ENCODE measurements around the gene CTNNA3.

DNA sequence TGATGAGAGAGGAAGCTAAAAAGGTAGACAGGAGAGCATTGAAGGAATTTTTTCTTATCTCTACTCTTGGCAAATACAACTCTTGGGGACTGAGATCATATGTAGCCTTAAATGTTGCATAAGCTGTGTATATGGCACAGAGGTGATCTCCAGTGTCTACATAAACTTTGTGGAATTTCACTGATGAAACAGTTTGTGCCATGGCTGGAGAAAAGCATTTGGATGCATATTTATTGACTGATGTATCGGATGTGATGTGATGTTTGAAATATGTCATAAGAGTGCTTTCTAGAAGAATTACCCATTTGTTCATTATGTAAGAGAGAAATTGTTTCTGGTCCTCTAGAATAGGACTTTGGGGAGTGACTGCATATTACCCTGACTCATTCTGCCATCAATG is 1015.1 kb downstream of the CTNNA3 start:
- TF ChIP-seq, protein P1, sequence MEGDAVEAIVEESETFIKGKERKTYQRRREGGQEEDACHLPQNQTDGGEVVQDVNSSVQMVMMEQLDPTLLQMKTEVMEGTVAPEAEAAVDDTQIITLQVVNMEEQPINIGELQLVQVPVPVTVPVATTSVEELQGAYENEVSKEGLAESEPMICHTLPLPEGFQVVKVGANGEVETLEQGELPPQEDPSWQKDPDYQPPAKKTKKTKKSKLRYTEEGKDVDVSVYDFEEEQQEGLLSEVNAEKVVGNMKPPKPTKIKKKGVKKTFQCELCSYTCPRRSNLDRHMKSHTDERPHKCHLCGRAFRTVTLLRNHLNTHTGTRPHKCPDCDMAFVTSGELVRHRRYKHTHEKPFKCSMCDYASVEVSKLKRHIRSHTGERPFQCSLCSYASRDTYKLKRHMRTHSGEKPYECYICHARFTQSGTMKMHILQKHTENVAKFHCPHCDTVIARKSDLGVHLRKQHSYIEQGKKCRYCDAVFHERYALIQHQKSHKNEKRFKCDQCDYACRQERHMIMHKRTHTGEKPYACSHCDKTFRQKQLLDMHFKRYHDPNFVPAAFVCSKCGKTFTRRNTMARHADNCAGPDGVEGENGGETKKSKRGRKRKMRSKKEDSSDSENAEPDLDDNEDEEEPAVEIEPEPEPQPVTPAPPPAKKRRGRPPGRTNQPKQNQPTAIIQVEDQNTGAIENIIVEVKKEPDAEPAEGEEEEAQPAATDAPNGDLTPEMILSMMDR (conservative IDR thresholded peaks at IDR 0.05; ENCODE audit: low read length), result no peak
- no peak for TF ChIP-seq EZH2phosphoT487 (IDR thresholded peaks at IDR 0.05; ENCODE audit: borderline replicate concordance)
